ENCODE results near the gene CCZ1.
"Not testable (repeated sequence)": the region's sequence is repeated elsewhere in the genome, so short reads cannot be mapped to it uniquely, and the experiment has no call there.

- TF ChIP-seq CTCF (IDR thresholded peaks at IDR 0.05; ENCODE audit: low read depth, low read length); EZH2phosphoT487 (IDR thresholded peaks at IDR 0.05; ENCODE audit: low read depth): not testable (repeated sequence)
These were observed 8.3 kb upstream of the CCZ1 start for GRCh38 chr7:5890244-5890643.

Measured in OCI-LY3 (cell line).